Body of pancreas (tissue), 4 donors: ENCODE results near the gene KCNQ1OT1.

ENCODE experiments used
- POLR2A ChIP-seq, 3 donors: fragments of 450-650 bp; IDR thresholded peaks; one replicate each; pipeline ENCODE4 v1.6.1; 2016; ENCODE audit warnings: antibody characterized with exemption in 3 of 3, mild to moderate bottlenecking in 2 of 3
- TF ChIP-seq, protein P1 (sequence below), 7 experiments: fragments of 450-650 bp in 4 of 7; fragments of 200-600 bp in 3 of 7; sonication (generic) in 3 of 7; IDR thresholded peaks; one replicate each; pipeline ENCODE4 v1.5.1; 2016 to 2019; ENCODE audit warnings: antibody characterized with exemption in 7 of 7

DNA sequence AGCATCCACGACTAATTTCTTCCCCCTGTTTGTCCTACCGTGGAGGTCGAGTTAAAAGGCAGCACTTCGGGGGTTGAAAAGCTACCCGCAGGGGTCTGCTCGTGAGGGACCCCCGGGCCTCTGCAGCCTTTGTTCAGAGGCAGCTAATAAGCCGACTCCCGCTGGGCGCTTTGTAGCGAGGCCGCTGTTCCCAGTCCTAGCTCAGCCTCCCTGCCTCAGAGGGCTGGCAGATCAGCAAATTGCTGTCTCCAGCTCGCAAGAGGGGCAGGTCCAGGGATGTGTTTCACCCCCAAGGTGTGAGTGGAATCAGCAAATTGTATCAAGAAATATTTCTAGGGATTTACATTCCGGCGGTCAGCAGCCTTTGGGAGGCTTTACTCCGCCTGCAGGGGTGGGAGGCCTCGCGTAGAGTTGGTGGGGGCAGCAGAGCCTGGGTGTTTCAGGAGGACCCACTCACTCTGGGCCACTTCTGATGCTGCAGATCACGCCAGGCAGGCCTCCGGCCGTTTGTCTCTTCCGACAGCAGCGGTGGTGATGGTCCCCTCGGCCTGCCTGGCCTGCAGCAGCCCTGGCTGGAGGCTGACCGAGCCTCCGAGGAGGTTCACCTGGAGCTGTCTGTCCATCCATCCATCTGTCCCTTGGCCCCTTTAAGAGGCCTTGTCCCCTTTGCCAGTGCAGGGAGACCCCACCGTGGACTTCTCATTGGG, 21.6 kb upstream of the KCNQ1OT1 start:
- TF ChIP-seq, protein P1, sequence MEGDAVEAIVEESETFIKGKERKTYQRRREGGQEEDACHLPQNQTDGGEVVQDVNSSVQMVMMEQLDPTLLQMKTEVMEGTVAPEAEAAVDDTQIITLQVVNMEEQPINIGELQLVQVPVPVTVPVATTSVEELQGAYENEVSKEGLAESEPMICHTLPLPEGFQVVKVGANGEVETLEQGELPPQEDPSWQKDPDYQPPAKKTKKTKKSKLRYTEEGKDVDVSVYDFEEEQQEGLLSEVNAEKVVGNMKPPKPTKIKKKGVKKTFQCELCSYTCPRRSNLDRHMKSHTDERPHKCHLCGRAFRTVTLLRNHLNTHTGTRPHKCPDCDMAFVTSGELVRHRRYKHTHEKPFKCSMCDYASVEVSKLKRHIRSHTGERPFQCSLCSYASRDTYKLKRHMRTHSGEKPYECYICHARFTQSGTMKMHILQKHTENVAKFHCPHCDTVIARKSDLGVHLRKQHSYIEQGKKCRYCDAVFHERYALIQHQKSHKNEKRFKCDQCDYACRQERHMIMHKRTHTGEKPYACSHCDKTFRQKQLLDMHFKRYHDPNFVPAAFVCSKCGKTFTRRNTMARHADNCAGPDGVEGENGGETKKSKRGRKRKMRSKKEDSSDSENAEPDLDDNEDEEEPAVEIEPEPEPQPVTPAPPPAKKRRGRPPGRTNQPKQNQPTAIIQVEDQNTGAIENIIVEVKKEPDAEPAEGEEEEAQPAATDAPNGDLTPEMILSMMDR (IDR thresholded peaks at IDR 0.05): no peak
- TF ChIP-seq POLR2A (IDR thresholded peaks at IDR 0.05): no peak
